H54 (cell line): ENCODE data around the gene DIS3L2.
"Not testable (repeated sequence)": the region's sequence is repeated elsewhere in the genome, so short reads cannot be mapped to it uniquely, and the experiment has no call there.

Experiments used
- DNase-seq: peaks from one replicate; pipeline ENCODE4 v3.0.0; 2011; ENCODE audit warnings: low spot score, mixed read lengths; ENCODE audit not compliant: insufficient read length
- FAIRE-seq: peaks from 3 replicates; lab custom pipeline; 2011; peaks lifted over from hg19 to GRCh38; lab: Jason Lieb, UNC
- POLR2A ChIP-seq: IDR thresholded peaks from 2 replicates; pipeline ENCODE4 v1.6.1; 2011; ENCODE audit warnings: low read depth, mild to moderate bottlenecking, low read length

DIS3L2 gene

DNA sequence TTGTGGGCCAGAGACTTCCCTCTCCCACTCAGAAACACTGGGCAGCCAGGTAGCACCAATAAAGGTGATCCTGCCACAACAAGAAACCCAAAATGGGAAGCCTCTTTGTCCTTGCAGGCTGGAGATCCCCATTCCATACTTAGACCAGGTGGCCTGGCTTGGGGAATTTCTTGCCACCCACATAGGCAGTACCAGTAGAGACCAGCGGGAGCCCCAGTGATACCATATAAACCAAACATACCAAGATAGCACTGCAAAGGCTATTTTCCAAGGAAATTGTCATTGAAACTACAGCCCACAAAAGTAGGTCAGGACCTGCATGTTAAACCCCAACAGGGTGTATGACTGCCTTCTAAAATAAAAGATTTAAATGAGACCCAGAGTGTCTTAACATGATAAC is 171.6 kb downstream of the DIS3L2 start:
- TF ChIP-seq POLR2A, result no peak
- DNase-seq, result no peak
- no peak for FAIRE-seq

DNA sequence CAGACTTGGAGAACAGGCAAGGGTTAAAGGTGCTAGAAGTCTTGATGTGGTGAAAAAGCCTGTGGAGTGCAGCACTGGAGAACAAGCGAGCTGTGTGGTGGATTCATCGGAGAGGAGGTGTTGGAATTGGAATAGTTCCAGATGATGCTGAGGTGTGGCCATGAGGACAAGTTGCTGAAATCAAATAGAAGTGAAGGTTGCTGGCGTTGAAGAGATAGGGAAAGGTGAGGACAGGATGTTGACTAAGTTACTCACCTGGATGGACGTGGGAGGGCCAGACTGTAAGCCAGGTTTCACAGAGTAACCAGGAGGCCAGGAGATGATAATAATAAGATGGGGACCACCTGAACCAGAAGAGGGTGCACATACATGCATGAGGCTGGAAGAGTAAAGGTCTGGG is 173.4 kb downstream of the DIS3L2 start:
- DNase-seq, result no peak
- no peak for FAIRE-seq
- no peak for TF ChIP-seq POLR2A

DNA sequence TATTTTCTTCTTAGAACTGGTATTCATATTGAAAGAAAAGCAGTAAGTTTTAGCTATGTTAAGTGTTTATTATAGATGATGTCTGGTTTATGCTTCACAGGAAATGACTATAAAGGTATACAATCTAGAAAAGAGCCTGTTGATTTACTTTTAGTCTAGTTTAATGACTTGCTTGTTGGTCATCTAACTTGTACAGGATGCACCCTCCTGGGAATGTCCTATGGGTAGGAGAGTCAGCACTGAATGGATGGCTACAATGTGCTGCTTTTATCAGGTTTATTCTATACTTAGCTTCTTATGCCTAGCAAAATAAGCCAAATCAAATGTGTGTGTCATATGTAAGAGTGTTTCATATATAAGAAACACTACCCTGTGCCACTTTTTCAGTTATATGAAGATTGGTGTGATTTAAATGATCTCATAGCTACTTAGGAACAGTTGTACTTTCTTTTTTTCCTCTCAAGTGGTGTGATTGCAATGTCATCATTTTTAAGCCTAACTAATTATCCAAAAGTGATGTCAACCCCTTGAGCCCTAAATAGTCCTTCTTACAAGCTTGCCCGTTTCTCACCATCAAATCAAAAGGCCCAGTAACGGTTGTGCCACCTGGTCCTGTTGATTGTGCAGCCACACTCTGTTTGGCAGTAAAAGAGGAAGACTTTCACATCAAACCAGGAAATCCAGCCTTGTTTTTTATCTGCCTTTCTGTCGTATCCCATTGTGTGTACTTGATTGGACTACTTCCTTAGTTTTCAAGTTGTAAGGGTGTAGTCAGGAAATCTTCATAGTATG is 176.0 kb downstream of the DIS3L2 start:
- no peak for TF ChIP-seq POLR2A
- peak; percentile 53 for FAIRE-seq
- DNase-seq, result no peak

DNA sequence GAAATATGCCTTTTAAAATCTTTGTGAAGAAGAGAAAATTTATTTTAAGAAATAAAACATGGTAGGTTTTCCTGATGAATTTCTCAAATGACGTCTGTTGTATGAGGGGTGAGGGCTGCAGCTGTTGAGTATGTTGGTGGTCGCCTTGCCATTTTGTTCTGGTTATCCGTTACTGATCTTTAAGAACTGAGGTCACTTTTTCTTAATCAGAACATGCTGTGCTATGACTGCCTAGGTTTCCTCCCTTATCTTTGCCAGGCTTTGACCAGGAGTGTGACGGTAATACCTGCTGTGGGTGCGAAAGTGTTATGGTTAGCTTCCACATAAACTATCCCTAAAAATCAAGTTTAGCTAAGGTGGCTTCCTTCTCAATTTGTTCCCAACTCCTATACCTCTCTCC is 176.9 kb downstream of the DIS3L2 start:
- FAIRE-seq, result no peak
- DNase-seq, result no peak

DNA sequence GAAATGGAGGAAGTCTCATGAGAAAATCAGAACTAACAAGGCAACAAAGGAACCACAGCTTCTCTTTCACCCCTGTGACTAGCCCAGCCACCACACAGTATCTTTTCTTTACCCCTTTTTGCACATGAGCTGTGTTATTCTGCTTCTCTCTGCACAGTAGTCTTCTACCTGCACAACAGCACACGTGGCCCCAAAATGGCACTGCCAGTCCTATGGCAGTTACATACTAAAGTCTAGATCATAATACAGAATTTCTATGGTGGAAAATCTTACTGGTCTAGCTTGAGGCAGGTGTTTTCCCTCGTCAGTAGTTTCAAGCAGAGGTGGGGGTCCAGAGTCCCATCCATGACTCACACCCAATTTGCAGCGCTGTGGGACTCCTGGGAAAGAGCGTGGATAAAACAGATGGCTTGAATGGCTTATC is 177.7 kb downstream of the DIS3L2 start:
- DNase-seq (no peak), FAIRE-seq (no peak)
- no peak for TF ChIP-seq POLR2A

More for the DNA sequence above, 176.9 kb downstream of the DIS3L2 start:
- TF ChIP-seq POLR2A, result no peak

DNA sequence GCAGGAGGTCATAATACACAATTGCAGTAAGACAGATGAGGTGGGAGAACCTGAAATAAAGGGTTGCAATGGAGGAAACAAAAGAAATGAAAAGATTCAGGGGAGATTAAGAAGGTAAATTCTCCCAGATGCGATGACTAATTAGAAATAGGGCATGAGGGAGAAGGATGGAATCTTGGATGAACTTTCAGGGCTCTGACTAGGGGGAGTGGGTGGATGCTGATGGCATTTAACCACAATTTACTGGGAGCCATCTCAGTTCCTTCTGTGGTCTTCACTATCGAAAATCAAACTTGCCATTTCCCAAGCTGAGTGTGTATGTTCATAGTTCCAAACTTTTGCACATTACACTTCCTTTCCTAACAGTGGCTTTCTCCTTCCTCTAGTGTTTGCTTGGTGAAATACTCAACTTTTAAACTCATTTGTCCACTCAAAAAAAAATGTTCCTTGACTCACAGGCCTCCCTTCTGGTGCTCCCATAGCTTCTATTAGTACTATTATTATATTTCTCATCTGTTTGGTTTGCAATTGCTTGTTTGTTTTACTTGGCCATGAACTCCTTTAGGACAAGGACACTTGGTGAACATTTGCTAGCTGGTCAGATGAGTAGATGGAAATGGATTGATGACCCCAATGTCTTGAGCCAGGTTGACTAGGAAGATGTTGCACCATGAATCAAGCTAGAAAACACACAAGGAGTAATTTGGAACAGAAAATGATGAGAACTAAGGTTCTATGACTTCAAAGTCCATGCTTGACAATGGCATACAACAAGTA is 178.5 kb downstream of the DIS3L2 start:
- FAIRE-seq (no peak), DNase-seq (no peak)
- no peak for TF ChIP-seq POLR2A

DNA sequence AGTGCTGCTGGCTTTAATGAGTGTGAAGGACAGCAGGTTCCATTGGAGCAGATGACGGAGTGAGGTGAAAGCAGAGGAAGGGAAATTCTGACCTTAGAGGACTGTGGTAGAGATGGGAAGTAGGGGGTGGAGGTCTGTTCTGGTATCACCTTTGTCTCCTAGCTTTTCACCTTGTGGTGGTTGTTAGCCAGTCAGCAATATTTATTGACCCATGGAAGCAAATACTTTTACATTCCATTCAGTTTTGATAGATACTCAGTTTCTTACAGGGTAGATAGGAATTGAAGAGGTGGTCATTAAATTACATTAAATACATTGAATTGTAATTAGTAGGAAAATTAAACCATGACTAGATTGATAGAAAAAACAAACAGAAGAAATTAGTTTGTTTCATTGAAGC is 180.1 kb downstream of the DIS3L2 start:
- peak; percentile 27 for FAIRE-seq
- TF ChIP-seq POLR2A, result no peak
- no peak for DNase-seq

DNA sequence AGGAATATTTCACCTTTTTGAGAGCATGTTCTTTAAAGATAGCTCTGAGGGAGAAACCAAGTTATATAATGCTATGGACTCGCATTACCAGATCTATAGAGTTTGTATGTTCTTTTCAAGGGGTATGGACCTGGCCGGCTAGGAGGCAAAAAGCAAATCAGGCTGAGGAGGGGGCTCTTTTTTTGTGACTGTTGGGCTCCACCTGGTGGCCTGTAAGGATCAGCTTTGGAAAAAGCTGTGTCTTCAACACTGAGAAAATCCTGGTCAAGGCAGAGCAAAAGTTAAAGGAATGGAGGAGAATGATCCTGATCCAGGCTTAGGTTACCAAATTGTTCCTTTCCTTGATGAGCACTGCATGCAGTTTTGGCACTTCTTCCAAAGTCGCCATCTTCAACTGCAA is 180.5 kb downstream of the DIS3L2 start:
- FAIRE-seq (peak; percentile 85), DNase-seq (no peak)
- no peak for TF ChIP-seq POLR2A

DNA sequence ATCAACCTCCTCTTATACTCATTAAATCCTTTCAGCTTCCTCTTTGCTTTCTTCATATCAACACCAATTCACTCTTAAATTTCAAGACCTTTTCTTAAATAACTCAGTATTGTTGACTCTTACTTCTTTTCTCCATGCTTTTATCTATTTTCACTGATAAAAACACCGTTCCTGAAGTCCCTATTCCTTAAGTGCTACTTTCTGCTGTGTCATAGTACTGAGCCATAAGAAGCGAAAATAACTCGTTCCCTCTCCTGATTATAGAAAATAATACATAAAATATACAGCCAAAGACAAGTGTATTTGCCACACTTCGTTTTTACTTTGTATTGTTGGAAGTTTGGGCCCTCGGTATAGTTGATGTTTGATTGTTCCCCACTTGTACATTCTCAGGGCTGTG is 181.0 kb downstream of the DIS3L2 start:
- TF ChIP-seq POLR2A, result no peak
- DNase-seq, result no peak
- FAIRE-seq, result no peak

DNA sequence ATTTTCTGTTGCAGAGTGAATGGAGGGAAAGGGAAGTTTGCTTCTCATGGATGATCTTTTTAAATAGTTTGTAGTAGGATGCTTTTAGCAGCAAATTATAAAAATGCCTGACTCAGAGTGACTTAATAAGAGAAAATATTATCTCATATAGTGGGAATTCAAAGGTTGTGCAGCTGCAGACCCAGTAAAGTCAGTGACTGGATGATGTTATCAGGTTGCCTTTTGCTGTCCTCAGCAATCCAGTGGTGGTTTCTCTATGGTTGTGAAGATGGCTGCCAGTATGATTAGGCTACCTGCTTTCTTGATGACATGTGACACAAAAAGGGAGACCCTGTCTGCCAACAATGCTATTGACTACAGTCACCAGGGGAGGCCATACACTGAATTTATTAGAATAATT is 184.8 kb downstream of the DIS3L2 start:
- FAIRE-seq (no peak), DNase-seq (no peak)
- TF ChIP-seq POLR2A, result no peak

DNA sequence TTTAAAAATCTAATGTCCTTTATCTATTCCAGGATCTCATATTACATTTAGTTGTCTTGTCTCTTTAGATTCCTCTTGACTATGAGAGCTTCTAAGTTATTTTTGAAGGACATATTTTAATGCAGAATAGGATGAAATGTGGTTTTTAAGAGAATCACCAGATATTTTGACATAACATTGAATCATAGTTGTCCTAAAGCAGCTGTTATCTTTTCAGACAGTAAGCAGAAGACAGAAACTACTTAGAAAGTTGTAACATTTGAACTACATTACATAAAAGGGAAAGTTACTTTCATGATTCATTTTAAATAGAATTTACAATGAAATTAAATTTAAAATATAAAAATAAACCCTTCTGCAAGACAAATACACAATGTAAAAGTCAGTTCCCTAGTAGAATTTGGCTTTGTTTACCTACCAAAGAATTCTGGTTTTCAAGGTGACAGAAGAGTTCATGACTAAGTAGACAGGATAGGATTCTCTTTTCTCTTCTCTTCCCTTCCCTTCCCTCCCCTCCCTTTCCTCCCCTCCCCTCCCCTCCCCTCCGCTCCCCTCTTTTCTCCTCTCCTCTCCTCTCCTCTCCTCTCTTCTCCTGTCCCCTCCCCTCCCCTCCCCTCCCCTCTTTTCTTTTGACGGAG is 186.0 kb downstream of the DIS3L2 start:
- DNase-seq, result no peak
- no peak for TF ChIP-seq POLR2A
- no peak for FAIRE-seq

DNA sequence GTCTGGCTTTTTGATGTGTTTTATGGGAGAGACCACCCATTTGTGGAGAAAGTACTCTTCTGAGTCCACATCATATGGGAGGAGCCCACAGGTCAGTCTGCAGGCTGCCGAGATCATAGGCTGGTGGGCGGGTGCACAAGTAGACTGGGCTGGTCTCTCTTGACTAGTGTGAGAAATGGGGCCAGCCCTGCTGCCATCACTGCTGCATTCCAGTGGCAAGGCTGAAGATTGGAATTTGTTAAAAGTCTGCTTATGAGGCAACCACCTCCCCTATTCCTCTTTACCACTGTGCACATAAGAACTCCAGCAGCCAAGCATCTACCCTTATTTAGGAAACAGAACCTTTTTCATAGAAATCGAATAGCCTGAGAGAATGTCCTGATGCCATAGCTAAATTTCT is 200.7 kb downstream of the DIS3L2 start:
- FAIRE-seq (no peak), DNase-seq (no peak)
- TF ChIP-seq POLR2A, result no peak

DNA sequence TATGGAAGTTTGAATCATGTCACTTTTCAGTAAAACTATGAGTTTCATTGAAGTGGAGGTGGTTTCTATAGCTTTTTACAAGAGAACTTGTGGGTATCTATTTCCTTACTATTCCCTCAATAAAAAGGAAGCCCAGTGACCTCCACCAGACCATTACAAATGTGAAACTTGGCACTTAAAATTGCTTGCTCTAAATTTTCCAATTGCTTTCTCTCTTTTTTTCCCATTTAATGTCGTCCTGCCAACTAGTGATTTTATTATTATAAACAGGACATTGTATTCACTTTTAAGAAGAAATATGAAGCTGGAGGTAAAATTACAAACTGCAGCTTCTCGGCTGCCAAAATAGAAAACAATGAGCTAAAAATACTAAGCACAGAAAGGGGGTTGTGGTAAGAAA is 208.9 kb downstream of the DIS3L2 start:
- TF ChIP-seq POLR2A, result no peak
- no peak for DNase-seq
- no peak for FAIRE-seq

DNA sequence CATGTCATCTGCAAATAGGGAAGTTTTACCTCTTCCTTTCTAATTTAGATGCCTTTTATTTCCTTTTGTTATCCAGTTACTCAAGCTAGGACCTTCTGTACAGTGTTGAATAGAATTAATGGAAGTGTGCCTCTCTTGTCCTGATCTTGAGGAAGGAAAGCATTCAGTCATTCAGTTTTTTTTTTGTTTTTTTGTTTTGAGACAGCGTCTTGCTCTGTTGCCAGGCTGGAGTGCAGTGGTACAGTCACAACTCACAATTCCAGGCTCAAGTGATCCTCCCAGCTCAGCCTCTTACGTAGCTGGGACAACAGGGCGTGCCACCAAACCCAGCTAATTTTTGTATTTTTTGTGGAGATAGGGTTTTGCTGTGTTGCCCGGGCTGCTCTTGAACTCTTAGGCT is 213.1 kb downstream of the DIS3L2 start:
- no peak for TF ChIP-seq POLR2A
- DNase-seq, result no peak
- FAIRE-seq, result no peak

DNA sequence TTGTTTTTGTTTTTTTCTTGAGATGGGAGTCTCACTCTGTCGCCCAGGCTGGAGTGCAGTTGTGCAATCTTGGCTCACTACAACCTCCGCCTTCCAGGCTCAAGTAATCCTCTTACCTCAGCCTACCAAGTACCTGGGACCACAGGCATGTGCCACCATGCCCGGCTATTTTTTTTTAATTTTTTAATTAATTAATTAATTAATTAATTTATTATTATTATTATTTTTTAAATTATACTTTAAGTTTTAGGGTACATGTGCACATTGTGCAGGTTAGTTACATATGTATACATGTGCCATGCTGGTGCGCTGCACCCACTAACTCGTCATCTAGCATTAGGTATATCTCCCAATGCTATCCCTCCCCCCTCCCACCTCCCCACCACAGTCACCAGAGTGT is 215.1 kb downstream of the DIS3L2 start:
- not testable (repeated sequence) for FAIRE-seq, DNase-seq
